NCI-H2196 treated with DMSO at 0.1 percent for 48 hours (cell line): ENCODE data around the gene TNFRSF13B.
"Not testable (repeated sequence)": the region's sequence is repeated elsewhere in the genome, so short reads cannot be mapped to it uniquely, and the experiment has no call there.

ENCODE experiments used
- DNase-seq: peaks from one replicate; lab custom pipeline; 2025; ENCODE audit not compliant: unreplicated experiment; lab: John Stamatoyannopoulos, UW

Gene TNFRSF13B

DNA sequence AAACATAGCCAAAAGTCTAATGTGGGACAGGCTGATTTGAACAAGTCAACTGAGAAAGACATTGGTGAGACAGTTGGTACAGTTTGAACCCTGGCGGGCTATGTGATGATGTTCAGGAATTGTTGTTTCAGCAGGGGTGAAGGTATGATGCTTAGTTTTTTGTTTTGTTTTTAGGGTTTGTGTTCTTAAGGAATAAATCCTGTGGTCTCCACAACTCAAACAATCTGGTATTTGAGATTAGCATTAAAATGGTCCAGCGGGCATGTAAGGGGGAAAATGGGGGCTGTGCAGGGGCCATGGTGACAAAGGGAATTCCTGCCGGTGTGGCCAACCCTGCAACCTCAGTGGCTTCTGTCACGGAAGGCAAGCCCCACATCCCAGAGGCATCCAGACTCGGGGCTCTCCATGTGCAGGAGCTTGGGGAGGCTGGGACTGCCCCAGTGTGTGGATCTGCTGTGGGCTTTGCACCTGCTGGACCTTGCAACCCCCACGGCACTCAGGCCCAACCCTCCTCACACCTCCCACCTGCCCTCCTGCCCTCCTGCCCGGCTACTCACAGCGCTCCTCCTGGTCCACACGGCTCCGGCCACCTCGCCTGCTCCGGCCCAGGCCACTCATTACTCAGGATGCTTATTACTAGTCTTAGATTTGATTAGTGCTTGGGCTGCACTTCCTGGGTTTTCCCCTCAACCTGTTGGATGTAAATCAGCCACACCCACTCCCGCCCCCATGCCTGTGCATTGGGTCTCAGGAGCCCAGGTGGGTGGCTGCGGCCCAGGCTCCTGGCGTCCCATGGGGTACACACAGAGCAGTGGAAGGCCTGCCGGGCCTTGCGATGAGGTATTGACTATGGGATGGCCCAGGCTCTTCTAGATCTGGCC, at the start of gene TNFRSF13B:
TNFRSF13B (minus strand) TSS at position 661 of the 881 bp plus-strand sequence; CDS start at position 618, 43 bp downstream.
- no peak for DNase-seq

DNA sequence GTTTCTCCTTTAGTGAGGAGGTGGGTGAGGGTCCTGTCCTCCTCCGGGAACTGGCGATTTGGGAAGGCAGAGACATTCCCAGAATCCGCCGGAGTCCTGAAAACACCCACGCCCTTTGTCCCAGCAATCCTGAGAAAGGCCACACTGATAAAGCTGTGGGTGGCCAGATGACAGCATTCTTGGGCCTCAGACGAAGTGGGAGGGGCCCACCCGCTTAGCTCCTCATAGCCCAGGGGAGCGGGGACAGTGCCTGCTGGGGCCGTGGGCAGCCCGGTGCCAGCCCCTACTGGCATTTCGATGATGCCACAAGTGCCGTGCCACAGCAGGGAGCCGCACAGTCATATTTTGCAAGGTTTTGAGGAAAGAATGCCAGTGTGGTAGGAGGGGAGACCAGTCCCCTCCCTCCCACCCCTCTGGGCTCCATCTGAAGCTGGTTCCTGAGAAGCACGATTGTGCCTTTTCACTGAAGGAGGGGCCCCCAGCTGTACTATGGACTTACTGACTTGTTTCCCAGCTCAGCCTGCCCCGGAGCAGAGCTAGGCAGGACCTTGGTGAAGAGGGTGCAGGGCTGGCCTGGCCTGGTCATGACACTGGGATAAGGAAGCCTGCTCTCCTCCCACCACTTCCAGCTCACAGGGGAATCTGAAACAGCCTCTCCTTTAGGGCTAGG, 49.4 kb upstream of the TNFRSF13B start:
- DNase-seq: no peak

DNA sequence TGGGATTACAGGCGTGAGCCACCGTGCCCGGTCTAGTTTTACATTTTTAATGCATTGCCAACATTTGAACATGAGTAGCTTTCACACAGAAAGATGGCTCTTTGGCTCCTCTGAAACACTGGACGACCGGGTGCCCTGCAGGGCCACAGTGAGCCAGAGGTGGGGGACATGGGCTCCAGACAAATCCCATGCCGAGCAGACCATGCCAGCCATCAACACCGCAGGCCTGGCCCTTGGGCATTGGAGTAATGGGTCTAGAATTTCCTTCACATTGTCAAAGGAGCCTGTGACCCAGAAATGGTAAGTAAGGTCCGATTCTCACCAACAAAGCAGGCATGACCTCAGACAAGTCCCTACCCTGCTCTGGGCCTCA, 48.9 kb upstream of the TNFRSF13B start:
- no peak for DNase-seq

DNA sequence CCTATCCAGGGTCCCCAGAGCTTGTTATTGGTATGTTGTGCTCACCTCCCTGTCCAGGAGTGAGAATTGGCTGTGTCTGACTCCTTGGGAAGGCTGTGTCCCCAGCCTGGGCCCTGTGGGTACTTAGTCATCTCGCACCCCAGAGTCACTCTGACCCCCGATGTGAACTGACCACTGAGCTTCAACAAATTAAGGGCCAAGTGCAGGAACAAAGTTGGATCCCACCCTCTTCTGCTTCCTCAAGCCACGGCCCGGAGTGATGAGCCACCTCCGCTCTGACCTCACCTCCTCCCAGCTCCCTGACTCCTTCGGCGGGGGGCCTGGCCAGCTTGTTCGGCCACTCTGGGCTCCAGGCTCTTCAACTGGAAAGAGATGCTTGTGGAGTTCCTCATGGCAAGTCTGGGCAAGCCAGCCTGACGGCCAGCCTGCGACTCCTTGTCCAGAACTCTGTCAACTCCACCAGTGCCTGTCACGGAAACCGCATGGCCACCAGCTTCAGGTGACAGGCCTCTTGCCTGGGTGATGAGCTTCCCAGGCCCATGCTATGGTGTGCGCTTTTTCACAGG, 48.1 kb upstream of the TNFRSF13B start:
- no peak for DNase-seq

DNA sequence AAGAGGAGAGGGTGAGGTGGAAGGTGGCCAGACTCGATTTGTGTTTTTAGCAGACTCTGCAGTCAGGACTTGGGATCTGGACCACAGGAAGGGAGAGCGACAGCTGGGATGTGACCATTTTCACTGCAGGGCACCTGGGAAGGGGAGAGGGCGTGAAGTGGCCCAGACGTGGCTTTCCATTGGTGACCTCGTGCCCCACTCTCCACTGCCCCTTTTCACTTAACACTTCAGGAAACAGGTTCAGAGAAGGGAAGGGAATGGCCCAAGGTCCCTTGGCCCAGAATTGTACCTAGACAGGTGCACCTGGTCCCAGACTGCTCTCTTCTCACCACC, 47.5 kb upstream of the TNFRSF13B start:
- no peak for DNase-seq

DNA sequence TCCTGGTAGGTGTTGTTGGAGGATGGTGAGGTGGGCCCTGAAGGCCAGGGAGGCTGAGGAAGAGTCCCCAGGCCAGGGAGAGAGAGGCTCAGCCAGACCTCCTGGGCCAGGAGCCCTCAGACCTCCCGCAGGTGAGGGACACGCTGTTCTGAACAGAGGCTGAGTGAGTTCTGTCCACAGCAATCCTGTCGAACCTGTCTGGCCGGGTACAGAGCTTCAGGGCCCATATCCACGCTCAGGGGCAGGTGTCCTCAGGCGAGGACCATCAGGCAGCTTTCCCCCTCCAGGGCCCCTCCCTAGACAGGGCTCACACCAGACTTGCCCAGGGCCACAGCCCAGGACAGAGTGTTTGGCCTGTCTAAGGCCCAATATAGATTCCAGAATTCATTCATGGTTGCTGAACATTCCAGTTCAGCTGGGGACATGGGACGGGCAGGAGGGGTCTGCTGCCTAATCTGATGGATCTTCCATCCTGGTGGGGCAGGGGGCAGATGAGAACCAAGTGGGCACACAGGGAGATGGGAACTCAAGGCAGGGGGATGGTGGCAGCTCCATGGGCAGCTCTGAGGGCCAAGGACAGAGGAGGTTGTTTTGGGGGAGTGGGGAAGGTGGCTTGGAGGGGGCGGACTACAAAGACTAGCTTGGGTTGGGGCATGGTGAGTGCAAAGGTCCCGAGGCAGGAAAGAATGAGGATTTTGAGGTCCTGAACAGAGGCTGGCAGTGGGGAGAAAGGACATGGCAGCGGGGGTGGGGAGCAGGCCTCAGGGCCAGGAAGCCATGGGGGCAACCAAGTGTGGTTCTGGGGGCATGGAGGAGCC, 46.9 kb upstream of the TNFRSF13B start:
- DNase-seq: no peak

DNA sequence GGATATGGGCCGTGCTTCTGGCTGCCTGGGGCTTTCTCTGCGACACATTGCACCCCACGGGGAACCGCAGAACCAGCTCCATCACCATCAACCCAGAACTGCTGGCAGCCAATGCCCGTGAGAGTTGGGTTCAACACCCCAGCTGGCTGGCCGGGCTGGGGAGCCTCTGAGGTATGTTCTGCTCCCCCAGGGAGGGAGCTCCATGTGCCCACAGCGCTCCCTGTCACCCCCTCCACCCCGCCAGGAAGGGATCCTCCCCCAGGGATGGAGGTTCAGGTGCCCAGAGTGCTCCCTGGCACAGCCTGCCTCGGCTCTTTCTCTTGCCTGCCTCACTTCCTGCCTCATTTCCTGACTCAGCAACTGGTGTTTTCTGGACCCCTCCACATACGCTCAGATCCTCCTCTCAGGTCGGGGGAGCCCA, 46.1 kb upstream of the TNFRSF13B start:
- no peak for DNase-seq

DNA sequence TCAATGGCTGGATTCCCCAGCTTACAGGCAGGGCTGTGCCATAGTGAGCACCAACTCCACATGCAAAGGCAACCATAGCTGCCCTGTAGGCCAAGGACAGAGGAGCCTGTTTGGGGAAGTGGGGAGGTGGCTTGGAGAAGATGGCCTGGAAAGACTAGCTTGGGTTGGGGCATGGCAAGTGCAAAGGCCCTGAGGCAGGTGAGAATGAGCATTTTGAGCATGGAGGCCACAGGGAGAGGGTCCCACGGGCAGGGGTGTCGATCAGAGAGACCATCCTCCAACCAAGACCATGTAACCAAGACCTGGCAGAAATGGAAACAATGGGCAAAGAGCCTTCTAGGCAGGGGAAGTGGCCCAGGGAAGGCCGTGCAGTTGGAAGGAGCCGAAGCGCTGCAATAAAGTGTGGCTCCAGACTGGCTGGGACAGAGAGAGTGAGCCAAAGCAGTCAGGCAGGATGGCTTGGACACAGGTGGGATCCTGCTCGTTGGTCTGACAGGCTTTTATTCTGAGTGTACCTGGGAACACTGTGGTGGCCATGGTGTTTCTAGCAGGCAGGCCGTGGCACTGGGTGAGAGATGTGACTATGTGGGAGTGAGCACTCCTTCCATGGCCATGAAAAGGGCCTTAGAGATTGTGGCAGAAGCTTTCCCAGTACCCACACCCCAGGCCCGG, 45.6 kb upstream of the TNFRSF13B start:
- DNase-seq: no peak

DNA sequence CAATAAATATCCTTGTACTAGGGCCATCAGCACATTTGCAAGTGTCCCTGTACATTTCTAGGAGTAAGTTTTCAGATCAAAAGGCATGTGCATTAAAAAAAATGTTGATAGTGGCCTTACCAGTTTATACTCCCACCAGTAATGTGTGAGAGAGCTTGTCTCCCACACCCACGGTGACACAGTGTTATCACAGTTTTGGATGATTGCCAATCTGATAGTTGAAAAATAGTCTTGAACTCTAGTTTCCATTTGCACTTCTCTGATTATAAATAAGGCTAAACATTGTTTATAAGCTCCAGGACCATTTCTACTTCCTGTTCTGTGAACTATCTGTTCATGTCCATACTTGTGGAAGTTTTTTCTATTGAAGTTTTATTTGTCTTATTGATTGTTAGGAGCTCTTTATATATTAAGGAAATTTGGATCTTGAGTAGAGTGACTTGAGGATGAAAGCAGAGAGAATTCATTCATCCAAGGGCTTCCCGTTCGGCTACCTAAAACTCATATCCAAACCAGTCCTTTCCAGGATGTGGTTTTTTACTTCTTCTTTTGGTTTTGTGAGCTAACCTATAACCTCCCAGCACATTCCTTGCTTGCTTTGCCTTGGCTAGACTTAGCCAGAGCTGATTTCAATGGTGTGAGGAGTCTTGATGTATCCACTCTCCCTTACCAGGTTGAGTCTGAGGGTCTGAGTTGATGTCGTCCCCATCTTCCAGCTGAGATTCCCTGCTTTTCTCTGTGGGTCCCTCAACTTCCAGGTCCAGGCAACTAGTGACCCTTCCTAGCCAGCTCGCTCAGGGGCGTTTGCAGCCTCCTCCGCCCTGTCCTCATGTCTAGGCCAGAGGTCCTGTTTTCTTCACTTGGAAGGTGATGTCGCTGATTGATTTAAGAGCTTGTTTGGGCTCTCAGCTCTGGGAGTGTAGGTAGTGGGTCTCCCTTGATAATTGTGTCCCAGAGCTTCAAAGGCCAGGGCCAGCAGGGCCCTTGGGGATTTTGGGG, 44.6 kb upstream of the TNFRSF13B start:
- not testable (repeated sequence) for DNase-seq

DNA sequence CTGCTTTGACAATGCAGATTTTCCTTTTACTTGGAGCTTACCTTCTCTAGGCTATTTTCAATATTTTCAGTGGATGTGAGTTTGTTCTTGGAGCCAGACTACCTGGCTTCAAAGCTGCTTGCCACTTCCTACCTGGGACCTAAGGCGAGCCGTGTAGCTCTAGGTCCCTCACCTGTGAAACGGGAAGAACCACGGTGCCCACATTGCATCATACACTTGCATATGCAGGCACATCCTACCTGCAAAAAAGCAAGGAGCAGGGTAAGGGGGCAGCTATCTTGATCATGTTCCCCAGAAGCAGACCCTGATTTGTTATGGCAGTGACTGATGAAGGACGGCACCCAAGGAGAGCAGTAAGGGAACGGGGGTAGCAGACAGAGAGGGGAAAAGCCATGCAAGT, 43.3 kb upstream of the TNFRSF13B start:
- DNase-seq: no peak

DNA sequence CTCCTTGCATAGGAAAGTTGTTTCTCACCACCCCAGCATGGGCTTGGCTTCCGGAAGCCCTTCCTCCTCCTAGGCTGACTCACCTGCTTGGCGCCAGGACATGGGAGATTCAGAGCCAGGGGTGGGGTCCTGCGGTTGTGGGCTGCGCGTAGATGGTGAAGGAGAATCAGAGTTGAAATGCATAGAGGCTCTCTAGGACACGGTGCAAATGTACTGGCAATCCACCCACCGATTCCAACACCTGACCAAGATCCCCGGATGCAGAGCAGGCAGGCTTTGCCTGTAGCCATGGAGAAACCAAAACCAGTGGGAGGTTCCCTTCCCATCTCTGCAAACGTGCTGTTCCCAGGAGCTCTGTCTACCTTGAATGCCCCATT, 42.8 kb upstream of the TNFRSF13B start:
- DNase-seq: not testable (repeated sequence)

DNA sequence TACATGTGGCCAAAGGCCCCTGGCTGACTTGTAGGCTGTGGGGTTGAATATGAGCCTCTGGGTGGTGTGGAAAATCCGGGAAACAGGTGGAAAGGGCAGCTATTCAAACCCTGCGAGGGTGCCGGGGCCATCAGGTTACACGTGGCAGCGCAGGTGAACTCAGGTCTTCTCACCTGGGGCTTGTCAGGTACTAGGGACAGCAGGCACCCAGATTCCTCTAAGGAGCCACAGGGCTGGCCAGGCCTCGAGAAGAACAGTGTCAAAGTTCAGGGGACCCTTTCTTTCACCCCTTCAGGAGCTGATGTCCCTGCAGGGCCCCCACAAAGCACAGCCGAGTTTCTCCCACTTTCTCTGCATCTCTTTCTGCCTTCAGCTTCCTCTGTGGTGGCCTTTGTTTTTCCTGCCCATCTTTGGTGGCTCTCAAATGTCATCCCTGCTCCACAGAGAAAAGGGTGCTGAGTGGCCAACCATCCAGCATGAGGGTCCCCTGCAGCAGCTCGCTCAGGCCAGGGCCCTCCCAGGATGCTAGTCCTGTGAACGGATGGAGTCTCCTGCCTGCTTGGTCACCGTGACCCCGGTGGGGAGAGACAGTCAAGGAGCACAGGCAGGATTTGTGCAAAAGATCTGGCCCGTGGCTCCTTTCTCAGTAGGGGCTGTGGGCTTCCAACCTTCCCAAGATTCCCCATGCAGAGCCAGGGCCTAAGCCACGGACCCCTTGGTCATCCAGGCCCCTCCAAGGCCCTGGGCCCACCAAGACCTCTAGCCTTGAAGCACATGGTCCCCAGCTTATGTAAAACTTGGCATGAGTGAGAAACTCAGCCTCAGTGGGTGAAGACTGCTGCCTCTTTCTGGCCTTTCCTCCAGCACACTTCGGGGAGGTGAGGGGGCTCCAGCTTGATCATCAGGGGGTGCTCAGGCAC, 42.2 kb upstream of the TNFRSF13B start:
- not testable (repeated sequence) for DNase-seq

DNA sequence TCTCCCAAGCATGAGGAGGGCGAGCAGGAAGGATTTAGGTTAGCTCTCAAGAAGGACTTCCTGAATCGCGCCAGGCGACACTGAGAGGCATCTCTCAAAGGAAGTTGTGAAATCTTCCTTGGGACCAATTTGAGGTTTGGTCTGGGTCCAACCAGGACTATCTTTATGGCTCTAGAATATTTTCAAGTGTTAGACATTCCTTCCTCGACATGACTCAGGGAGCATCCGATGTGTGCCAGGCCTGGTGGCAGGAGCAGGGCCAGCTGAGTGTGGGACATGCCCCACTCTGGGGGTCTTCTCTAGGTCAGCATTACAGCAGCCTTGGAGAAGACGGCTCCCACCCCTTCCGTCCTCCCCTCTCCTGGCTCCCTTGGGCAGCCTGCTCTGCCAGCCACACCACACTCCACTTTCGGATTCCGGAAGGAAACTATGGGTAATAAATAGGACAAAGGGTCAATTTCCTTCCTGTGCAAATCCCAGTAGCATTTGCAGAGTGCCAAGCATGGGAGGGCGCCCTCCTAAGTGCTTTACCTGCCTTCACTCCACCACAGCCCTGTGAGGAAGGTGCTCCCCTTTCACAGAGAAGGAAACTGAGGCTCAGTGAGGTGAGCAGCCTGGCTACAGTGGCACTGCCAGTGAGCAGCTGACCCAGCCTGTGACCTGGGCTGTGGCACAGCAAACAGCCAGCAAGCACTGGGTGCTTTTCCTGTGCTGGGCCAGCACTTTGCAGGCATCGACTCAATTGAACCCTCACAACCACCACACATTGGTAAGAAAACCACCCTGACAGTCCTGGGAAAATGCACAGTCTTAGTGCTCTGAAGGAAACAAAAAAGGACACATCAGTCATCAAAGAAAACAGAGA, 39.4 kb upstream of the TNFRSF13B start:
- not testable (repeated sequence) for DNase-seq

DNA sequence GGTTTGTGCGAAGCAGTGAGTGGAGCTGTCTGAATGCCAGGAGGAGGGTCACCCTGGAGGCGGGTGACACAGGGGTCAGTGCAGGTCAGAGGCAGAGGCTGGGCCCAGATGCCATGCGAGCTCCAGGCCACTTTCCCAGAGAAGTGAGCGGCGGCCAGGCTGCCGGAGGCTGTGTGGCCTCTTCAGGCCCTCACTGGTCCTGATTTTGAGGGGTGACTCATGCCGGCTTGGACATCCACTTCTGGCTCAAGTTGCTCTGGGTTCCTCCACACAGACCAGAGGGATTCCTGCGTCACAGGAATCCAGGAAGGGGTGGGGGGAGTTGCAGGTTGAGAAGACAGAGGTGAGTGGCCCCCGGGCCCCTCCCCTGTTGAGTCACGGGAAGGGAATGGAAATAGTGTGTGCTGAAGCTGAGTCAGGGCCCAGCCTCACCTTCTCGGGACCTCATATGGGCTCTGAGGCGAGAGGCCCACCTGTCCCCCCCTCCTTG, 38.7 kb upstream of the TNFRSF13B start:
- DNase-seq: not testable (repeated sequence)

DNA sequence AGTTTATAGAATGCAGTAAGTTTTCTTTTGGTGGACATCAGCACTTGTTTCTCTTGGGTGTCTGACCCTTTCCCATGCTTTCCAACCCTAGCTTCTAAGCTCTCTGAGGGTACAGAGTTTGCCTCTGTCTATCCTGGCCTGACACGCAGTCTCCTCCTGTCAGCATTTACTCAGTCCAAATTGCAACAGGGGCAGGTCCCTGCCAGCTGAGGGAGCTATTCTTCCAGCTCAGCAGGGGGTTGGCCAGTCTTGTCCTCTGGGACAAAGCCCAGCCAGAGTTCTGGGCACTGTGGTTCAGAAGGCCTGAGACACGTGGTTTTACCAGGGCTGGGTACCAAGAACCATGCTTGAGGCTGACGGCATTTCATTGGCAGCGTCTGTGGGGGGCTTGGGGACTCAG, 38.1 kb upstream of the TNFRSF13B start:
- not testable (repeated sequence) for DNase-seq

DNA sequence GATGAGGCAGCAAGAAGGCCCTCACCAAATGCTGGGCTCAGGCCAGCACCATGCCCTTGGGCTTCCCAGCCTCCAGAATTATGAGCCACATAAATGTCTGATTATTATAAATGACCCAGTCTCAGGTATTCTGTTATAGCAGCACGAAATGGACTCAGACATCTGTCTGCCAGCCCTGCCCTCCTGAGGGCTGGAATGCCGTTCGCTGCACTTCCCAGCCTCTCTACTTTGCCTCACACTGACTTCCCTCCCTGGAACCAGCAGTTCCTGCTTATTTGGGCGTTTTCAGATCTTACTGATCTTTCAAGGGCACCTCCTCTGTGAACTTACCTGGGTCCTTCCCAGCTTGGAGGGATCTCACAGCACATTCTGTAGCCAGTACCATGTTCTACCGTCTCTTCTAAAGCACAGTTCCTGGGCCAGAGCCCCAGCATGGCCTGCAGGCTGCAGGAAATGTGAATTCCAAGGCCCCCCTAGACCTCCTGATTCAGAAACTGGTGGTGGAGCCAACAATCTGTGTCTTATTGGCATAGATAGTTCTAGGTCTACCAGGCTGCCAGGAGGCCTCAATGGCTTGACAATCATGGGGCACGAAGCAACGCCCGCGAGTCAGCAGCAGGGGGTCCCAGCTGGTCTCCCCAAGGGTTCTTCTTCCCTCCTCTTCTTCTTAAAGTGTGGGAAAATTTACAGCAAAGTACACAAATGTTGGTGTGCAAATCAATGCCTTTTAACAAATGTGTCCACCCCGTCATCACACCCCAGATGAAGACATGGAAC, 36.9 kb upstream of the TNFRSF13B start:
- not testable (repeated sequence) for DNase-seq

DNA sequence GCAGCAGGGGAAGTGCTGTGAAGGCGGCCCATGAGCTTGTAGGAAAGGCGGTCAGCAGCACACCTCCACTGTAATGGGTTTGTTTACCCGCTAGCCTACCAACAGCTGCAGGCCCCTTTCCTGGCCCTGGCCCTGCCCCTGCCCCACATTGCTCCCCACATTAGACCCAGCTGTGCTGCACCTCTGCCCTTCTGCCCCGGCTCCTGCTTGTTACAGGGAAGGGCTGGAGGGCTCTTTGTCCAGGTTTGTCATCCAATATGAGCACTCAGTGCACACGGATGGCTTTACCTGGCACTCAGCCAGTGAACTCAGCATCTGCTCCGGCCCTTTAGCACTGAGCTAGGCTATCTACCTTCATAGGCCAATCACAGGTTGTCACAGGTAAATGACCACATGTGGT, 36.0 kb upstream of the TNFRSF13B start:
- not testable (repeated sequence) for DNase-seq
